GM23338 (cell line): ENCODE data around the gene SEMA4D. TPM values are rescaled to one million over a fixed set of nuclear protein-coding genes. Genes with fewer than 3 reads are reported as not detected.

Source experiments
- ATAC-seq: fragments of 200-7000 bp; cut with Tn5 transposase; 3 replicates; pipeline ENCODE4 v1.9.1; 2020
- DNase-seq: peaks from one replicate; pipeline ENCODE4 v3.0.0-alpha.2; 2015; ENCODE audit warnings: low spot score
- H2AFZ ChIP-seq: fragments of 200-600 bp; sonication (generic); 2 replicates; pipeline ENCODE4 v1.8.0; 2016; ENCODE audit warnings: antibody characterized with exemption, mild to moderate bottlenecking, moderate library complexity
- H3F3A ChIP-seq: fragments of 200-600 bp; sonication (generic); replicated peaks from 2 replicates; pipeline ENCODE4 v1.8.0; 2017; ENCODE audit warnings: antibody characterized with exemption, mixed run types, low read depth
- H3K27ac ChIP-seq: fragments of 200-600 bp; sonication (generic); 2 replicates; pipeline ENCODE4 v1.6.1; 2016; ENCODE audit warnings: low read depth
- H3K27me3 ChIP-seq: fragments of 200-600 bp; sonication (generic); 2 replicates; pipeline ENCODE4 v1.8.0; 2016; ENCODE audit warnings: mild to moderate bottlenecking, mixed run types, moderate library complexity; ENCODE audit not compliant: insufficient read depth
- H3K36me3 ChIP-seq: fragments of 200-600 bp; sonication (generic); 2 replicates; pipeline ENCODE4 v1.8.0; 2016; ENCODE audit warnings: mild to moderate bottlenecking; ENCODE audit not compliant: insufficient read depth
- H3K4me1 ChIP-seq: fragments of 200-600 bp; sonication (generic); 2 replicates; pipeline ENCODE4 v1.8.0; 2016; ENCODE audit warnings: mild to moderate bottlenecking, moderate library complexity; ENCODE audit not compliant: insufficient read depth
- H3K4me2 ChIP-seq: fragments of 200-600 bp; sonication (generic); 2 replicates; pipeline ENCODE4 v1.7.1; 2017; ENCODE audit warnings: mixed run types
- H3K4me3 ChIP-seq: fragments of 200-600 bp; sonication (generic); 2 replicates; pipeline ENCODE4 v1.6.1; 2016; ENCODE audit warnings: mixed run types
- H3K79me2 ChIP-seq: fragments of 200-600 bp; sonication (generic); replicated peaks from 2 replicates; pipeline ENCODE4 v1.8.0; 2017; ENCODE audit warnings: mild to moderate bottlenecking; ENCODE audit not compliant: insufficient read depth
- H3K9me2 ChIP-seq: fragments of 200-600 bp; sonication (generic); 2 replicates; pipeline ENCODE4 v1.8.0; 2017; ENCODE audit not compliant: insufficient read depth
- H4K20me1 ChIP-seq: fragments of 200-600 bp; sonication (generic); replicated peaks from 2 replicates; pipeline ENCODE4 v1.8.0; 2017; ENCODE audit warnings: mild to moderate bottlenecking; ENCODE audit not compliant: insufficient read depth
- H3K27ac Mint-ChIP-seq: 2 replicates; pipeline ENCODE4 v1.8.0; 2020; ENCODE audit warnings: inconsistent platforms, mild to moderate bottlenecking, moderate library complexity, mixed read lengths
- H3K27me3 Mint-ChIP-seq: 3 replicates; pipeline ENCODE4 v1.8.0; 2022; ENCODE audit warnings: low read depth, mild to moderate bottlenecking, moderate library complexity, mixed read lengths, inconsistent platforms; ENCODE audit not compliant: insufficient read depth, poor library complexity
- H3K36me3 Mint-ChIP-seq: 3 replicates; pipeline ENCODE4 v1.8.0; 2021; ENCODE audit warnings: low read depth, mild to moderate bottlenecking, inconsistent platforms, moderate library complexity, mixed read lengths
- H3K4me1 Mint-ChIP-seq: 3 replicates; pipeline ENCODE4 v1.8.0; 2020; ENCODE audit warnings: mild to moderate bottlenecking, inconsistent platforms, mixed read lengths
- H3K4me3 Mint-ChIP-seq: 3 replicates; pipeline ENCODE4 v1.8.0; 2021; ENCODE audit warnings: moderate library complexity, mild to moderate bottlenecking, inconsistent platforms, mixed read lengths
- H3K9me3 Mint-ChIP-seq: 3 replicates; pipeline ENCODE4 v1.8.0; 2020; ENCODE audit warnings: moderate library complexity, mild to moderate bottlenecking, inconsistent platforms, mixed read lengths
- CREB1 ChIP-seq: fragments of 250-450 bp; sonication (Bioruptor Pico); IDR thresholded peaks from 2 replicates; pipeline ENCODE4 v1.5.0; 2020; ENCODE audit warnings: low read depth, mild to moderate bottlenecking, moderate library complexity
- REST ChIP-seq: IDR thresholded peaks from one replicate; pipeline ENCODE4 v1.6.1; 2018; ENCODE audit warnings: antibody characterized with exemption; ENCODE audit not compliant: unreplicated experiment
- microRNA-seq: library from miRNA; unstranded; fragments of <30 nt; microRNA quantifications from one replicate; pipeline ENCODE4, GENCODE V29; 2017
- polyA plus RNA-seq: library from polyadenylated mRNA; unstranded; fragments of >200 nt; fragmentation: Nextera tagmentation; extraction: Ambion mirVana; gene quantifications from 2 replicates; pipeline ENCODE4 v1.2.1, GENCODE V29; 2016
- small RNA-seq: library from RNA; depleted of rRNA; stranded (forward); fragments of <200 nt; gene quantifications from one replicate; pipeline ENCODE3, GENCODE V24; 2014; ENCODE audit warnings: low replicate concordance
- total RNA-seq: library from RNA; depleted of rRNA; stranded (reverse); fragments of >200 nt; shearing (Covaris generic); gene quantifications from 2 replicates; pipeline ENCODE4 v1.2.3, GENCODE V29; 2014; rRNA removed

Gene SEMA4D
- total and polyA plus RNA-seq, 2 experiments from 2014 or later: 19.3 to 63.0 TPM

DNA sequence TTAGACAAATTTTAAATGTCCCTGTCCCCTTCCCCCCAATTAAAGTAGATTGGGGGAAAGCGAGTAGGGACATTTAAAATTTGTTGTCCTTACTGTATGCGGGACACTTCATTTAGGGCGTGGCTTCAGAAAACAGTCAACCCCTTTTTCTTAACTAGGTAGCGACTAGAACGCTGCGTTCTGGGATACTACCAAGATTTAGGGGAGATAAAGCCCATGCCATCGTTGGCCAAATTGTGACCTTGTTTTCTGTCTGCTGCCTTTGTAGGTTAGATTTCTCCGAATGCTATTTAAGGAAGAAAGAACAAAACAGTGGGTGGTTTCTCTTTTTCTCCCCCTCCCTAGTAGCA is 185.7 kb downstream of the SEMA4D start:
- H3K36me3 ChIP-seq: peaks cover 30% of the 10 kb centered on the region

DNA sequence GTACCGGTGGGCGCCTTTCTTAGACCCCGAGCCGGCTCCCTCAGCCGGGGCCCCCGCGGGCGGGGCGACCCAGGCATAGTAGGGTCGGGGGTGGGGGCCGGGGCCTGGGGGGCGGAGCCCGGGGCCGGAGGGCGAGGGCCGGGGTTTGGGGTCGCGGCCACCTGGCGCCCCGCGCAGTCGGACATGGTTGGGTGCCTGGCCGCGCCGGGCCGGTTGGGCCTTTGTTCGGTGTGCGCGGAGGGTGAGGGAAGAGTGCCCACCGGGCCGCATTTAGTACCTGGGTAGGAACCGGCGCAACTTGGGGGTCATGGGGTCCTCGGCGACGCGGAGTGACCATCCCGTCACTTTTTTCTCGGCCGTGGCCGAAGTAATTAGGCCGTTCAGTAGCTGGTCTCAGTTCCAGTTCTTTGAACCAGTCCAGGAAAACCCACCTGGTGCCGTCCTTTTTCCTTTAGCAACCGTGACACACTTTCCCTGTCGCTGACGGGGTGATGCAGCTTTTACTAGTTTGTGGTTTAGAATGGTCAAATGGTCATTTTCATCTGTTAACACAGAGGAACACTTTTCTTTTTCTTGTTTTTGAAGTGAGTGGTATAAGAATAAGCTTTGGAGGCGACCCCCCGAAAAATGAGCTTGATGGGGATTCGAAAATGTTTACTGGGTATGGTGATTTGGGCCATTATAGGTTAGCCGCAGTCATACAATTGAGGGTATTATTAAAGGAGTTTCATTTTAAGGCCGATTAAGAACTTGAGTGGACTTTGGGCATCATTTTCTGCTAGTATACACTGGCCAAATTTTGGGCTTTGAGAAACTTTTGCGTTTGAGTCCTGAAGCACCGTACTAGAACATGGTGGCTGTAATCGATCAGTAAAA is 186.3 kb downstream of the SEMA4D start:
- peaks cover 26% of the 10 kb centered on the region for H3K36me3 ChIP-seq
- H3K27me3 Mint-ChIP-seq: peaks cover 17% of the 10 kb centered on the region
- no peaks in the 10 kb centered on the region for H3K27me3 ChIP-seq
- H4K20me1 ChIP-seq: peaks cover 29% of the 10 kb centered on the region
- H3K79me2 ChIP-seq: peaks cover 67% of the 10 kb centered on the region
- H2AFZ ChIP-seq: no peak overlapping the region
- H3K36me3 Mint-ChIP-seq: peaks cover 60% of the 10 kb centered on the region
- H3K27ac ChIP-seq: peak overlapping the region; percentile 85
- H3K4me1 ChIP-seq: peaks cover 17% of the 10 kb centered on the region
- H3K9me3 Mint-ChIP-seq: peaks cover 5% of the 10 kb centered on the region; the same call in 1 of the 3 replicates
- no peak for DNase-seq
- peak overlapping the region; percentile 95 for H3K4me3 ChIP-seq
- ATAC-seq: peak; percentile 23
- peak overlapping the region; percentile 98 for H3K27ac Mint-ChIP-seq
- TF ChIP-seq REST: no peak
- 0 out of 2 replicates have a peak, but pooled peaks have one; percentile 10 for TF ChIP-seq CREB1 (CRISPR knock-in tag)
- peak overlapping the region; percentile 87 for H3K4me2 ChIP-seq
- peaks cover 27% of the 10 kb centered on the region for H3K4me1 Mint-ChIP-seq
- peaks cover 20% of the 10 kb centered on the region for H3F3A ChIP-seq
- H3K9me2 ChIP-seq: no peaks in the 10 kb centered on the region
- peak overlapping the region; percentile 94 for H3K4me3 Mint-ChIP-seq

More for the DNA sequence above, 185.7 kb downstream of the SEMA4D start:
- H3K27ac Mint-ChIP-seq: peak overlapping the region; percentile 92
- H3K4me3 Mint-ChIP-seq: peak overlapping the region; percentile 94
- Histone ChIP-seq H2AFZ (no peak overlapping the region), H3K4me2 (peak overlapping the region; percentile 87), H4K20me1 (peaks cover 29% of the 10 kb centered on the region), H3K4me3 (peak overlapping the region; percentile 95), H3K79me2 (peaks cover 71% of the 10 kb centered on the region), H3K27me3 (no peaks in the 10 kb centered on the region), H3K9me2 (no peaks in the 10 kb centered on the region), H3K4me1 (peaks cover 17% of the 10 kb centered on the region), H3F3A (peaks cover 21% of the 10 kb centered on the region), H3K27ac (peak overlapping the region; percentile 85; the same call in 1 of the 2 replicates)
- peaks cover 17% of the 10 kb centered on the region for H3K27me3 Mint-ChIP-seq
- DNase-seq: peak; percentile 46
- peaks cover 31% of the 10 kb centered on the region for H3K4me1 Mint-ChIP-seq
- ATAC-seq: no peak
- TF ChIP-seq REST: no peak
- peaks cover 62% of the 10 kb centered on the region for H3K36me3 Mint-ChIP-seq
- peaks cover 5% of the 10 kb centered on the region; the same call in 1 of the 3 replicates for H3K9me3 Mint-ChIP-seq

Small RNA genes within 50 kb of the gene (microRNA-seq; reads per million reads assigned to microRNA genes)
- not detected for gene MIR3153

Small RNA genes within 50 kb of the gene (small RNA-seq; reads per million reads assigned to genes)
- gene MIR3153: not detected

Other genes with a start within 250 kb of the SEMA4D start
- 344 and 512 TPM in 2 replicates for gene CKS2, start 186.9 kb downstream of the SEMA4D start, total RNA-seq
- gene CKS2, start 186.9 kb downstream of the SEMA4D start, polyA plus RNA-seq: 1,783 and 1,909 TPM in 2 replicates
- 86.8 and 88.1 TPM in 2 replicates for gene SECISBP2, start 179.6 kb downstream of the SEMA4D start, total RNA-seq
- 71.3 and 77.7 TPM in 2 replicates for gene SECISBP2, start 179.6 kb downstream of the SEMA4D start, polyA plus RNA-seq
- gene GADD45G, start 106.9 kb upstream of the SEMA4D start, total RNA-seq: 12.7 and 15.8 TPM in 2 replicates
- gene GADD45G, start 106.9 kb upstream of the SEMA4D start, polyA plus RNA-seq: 24.1 TPM in 2 replicates